Adrenal gland (tissue), 12 donors: ENCODE data around the gene OR51I2. TPM values are rescaled to one million over a fixed set of nuclear protein-coding genes. Genes with fewer than 3 reads are reported as not detected.

Experiments used
- DNase-seq, 7 donors: peaks; one replicate each; pipeline ENCODE4 v3.0.0-alpha.2; 2019 to 2020
- H3K27ac ChIP-seq, 5 donors: fragments of 200-600 bp; sonication (generic) in 4 of 5; 1 replicate in 3 of 5; 2 replicates in 2 of 5; pipeline versions ENCODE4 v1.5.1 to v1.8.0; 2016 to 2020; ENCODE audit warnings: mild to moderate bottlenecking in 1 of 5
- H3K27me3 ChIP-seq: fragments of 200-600 bp; 2 replicates; pipeline ENCODE4 v1.8.0; 2021
- H3K36me3 ChIP-seq, 2 donors: fragments of 200-600 bp; replicated peaks in 1 of 2; 1 replicate in 1 of 2; 2 replicates in 1 of 2; pipeline versions ENCODE4 v1.5.1 to v1.8.0; 2018 to 2022
- H3K4me1 ChIP-seq, 2 donors: fragments of 200-600 bp; replicated peaks in 1 of 2; 1 replicate in 1 of 2; 2 replicates in 1 of 2; pipeline versions ENCODE4 v1.5.1 to v1.8.0; 2018 to 2021
- H3K4me3 ChIP-seq, 4 donors: fragments of 200-600 bp; sonication (generic) in 3 of 4; one replicate each; pipeline ENCODE4 v1.5.1; 2016 to 2018
- H3K9me3 ChIP-seq, 3 donors: fragments of 200-600 bp; sonication (generic) in 1 of 3; replicated peaks in 1 of 3; 1 replicate in 2 of 3; 2 replicates in 1 of 3; pipeline versions ENCODE4 v1.5.1 to v1.8.0; 2016 to 2021
- POLR2A ChIP-seq, 2 donors: fragments of 450-650 bp; IDR thresholded peaks; one replicate each; pipeline ENCODE4 v1.6.1; 2017; ENCODE audit warnings: antibody characterized with exemption in 2 of 2, mild to moderate bottlenecking in 2 of 2, moderate library complexity in 1 of 2
- WGBS, 4 donors: extraction: QIAGEN DNeasy Blood & Tissue Kit in 2 of 4; methylation state at CpG; one replicate each; pipeline versions ENCODE4 v1.1.5 to v1.1.7; 2013 to 2017; 5-methylcytosine and 5-hydroxymethylcytosine counted together
- intact Hi-C, 2 donors: fragments of 100-400 bp; cut with DNase I; formaldehyde crosslinking; loops; one replicate each; pipeline versions ENCODE4 v1.14.1 to v1.15.0; 2022 to 2023
- polyA plus RNA-seq, 3 donors: library from polyadenylated mRNA; stranded (reverse); fragments of 200-250 nt in 2 of 3; fragments of 350-450 nt in 1 of 3; fragmentation: Illumina TruSeq in 1 of 3; extraction: RNeasy Lipid Tissue Mini Kit (QIAGEN cat#74804) in 1 of 3; gene quantifications; one replicate each; pipeline ENCODE4 v1.2.3, GENCODE V29; 2013 to 2014
- total RNA-seq, 9 donors: library from RNA; depleted of rRNA in 4 of 9; stranded (reverse); fragments of >200 nt in 4 of 9; fragments of 120-200 nt in 1 of 9; fragmentation: NEBNext Ultra II Directional in 1 of 9; extraction: Animal tissue kit (Norgen Biotek cat#: 25700) in 1 of 9; gene quantifications; one replicate each; pipeline versions ENCODE4 v1.1.0 to v1.2.4, GENCODE V29; 2013 to 2023
- TF ChIP-seq, protein P1 (sequence below), 6 experiments: fragments of 450-650 bp in 4 of 6; fragments of 200-600 bp in 2 of 6; sonication (generic) in 1 of 6; IDR thresholded peaks; 1 replicate in 5 of 6; 2 replicates in 1 of 6; pipeline versions ENCODE4 v1.5.1 to v1.8.0; 2016 to 2021; ENCODE audit warnings: antibody characterized with exemption in 6 of 6, mild to moderate bottlenecking in 2 of 6, moderate library complexity in 1 of 6
- donor health status: healthy with polysubstance abuse.
- donor health status: Bipolar disorder and iron deficiency.
- donor health status: DM: yes; HTN: yes; CAD: no.
- donor health status: DM: no; HTN: no; CAD: no.
- donor health status: DM: no; HTN: no; CAD: no.
- donor health status: DM: yes; HTN: yes; CAD: no.

OR51I2 gene
- total and polyA plus RNA-seq, 12 donors, result not detected

DNA sequence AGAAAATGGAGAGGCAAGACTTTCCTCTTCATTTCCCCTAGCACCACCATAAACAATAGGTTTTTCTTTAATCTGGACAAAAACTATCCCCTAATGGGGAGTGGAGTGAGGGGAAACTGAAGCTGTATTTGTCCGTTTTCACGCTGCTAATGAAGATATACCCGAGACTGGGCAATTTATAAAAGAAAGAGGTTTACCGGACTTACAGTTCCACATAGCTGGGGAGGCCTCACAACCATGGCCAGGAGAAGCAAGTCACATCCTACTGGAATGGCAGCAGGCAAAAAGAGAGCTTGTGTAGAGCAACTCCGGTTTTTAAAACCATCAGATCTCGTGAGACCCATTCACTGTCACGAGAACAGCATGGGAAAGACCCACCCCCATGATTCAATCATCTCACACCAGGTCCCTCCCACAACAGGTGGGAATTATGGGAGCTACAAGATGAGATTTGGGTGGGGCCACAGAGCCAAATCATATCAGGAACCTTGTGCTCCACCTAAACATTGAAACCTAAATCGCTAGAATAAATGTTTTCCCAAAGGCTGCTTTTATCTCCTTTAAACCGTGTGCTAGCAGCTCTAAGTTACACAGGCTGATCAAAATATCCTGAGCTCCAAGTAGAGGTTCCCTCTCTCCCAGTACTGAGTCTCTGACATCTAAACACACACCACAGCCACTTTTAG is 56.4 kb downstream of the OR51I2 start:
- H3K9me3 ChIP-seq, result no peaks in the 10 kb centered on the region
- no peaks in the 10 kb centered on the region for H3K36me3 ChIP-seq
- H3K4me1 ChIP-seq, result no peaks in the 10 kb centered on the region
- intact Hi-C loops, result no loop called here
- no peaks in the 10 kb centered on the region for H3K27me3 ChIP-seq
- WGBS, 4 donors, result 82 to 92% (median 88%) methylated on average over 9 of the region's 9 CpGs
- DNase-seq, result no peak
- H3K27ac ChIP-seq, result no peak overlapping the region
- no peak overlapping the region for H3K4me3 ChIP-seq
- TF ChIP-seq, protein P1, sequence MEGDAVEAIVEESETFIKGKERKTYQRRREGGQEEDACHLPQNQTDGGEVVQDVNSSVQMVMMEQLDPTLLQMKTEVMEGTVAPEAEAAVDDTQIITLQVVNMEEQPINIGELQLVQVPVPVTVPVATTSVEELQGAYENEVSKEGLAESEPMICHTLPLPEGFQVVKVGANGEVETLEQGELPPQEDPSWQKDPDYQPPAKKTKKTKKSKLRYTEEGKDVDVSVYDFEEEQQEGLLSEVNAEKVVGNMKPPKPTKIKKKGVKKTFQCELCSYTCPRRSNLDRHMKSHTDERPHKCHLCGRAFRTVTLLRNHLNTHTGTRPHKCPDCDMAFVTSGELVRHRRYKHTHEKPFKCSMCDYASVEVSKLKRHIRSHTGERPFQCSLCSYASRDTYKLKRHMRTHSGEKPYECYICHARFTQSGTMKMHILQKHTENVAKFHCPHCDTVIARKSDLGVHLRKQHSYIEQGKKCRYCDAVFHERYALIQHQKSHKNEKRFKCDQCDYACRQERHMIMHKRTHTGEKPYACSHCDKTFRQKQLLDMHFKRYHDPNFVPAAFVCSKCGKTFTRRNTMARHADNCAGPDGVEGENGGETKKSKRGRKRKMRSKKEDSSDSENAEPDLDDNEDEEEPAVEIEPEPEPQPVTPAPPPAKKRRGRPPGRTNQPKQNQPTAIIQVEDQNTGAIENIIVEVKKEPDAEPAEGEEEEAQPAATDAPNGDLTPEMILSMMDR (IDR thresholded peaks at IDR 0.05), result no peak
- TF ChIP-seq POLR2A (IDR thresholded peaks at IDR 0.05), result no peak

Other genes with a start within 250 kb of the OR51I2 start
- not detected for gene OR51V1, start 248.6 kb upstream of the OR51I2 start, total RNA-seq
- gene OR51V1, start 248.6 kb upstream of the OR51I2 start, polyA plus RNA-seq, result not detected
- 100 to 1,000 TPM in 2 of 9 donors, 10 to 100 TPM in 4, 1 to 10 TPM in 3; 1.1 to 794 (median 10.5) TPM for gene HBB, start 222.3 kb upstream of the OR51I2 start, total RNA-seq
- 10 to 100 TPM in 1 of 3 donors, 1 to 10 TPM in 2; 1.3 to 23.8 (median 8.0) TPM for gene HBB, start 222.3 kb upstream of the OR51I2 start, polyA plus RNA-seq
- 1 to 10 TPM in 1 of 9 donors, under 1 TPM in 2, not detected in 6; 0.53 to 2.1 (median 0.83) TPM for gene HBD, start 214.8 kb upstream of the OR51I2 start, total RNA-seq
- not detected for gene HBD, start 214.8 kb upstream of the OR51I2 start, polyA plus RNA-seq
- 10 to 100 TPM in 1 of 9 donors, 1 to 10 TPM in 2, not detected in 6; 3.6 to 22.7 (median 3.8) TPM for gene HBG1, start 199.5 kb upstream of the OR51I2 start, total RNA-seq
- not detected for gene HBG1, start 199.5 kb upstream of the OR51I2 start, polyA plus RNA-seq
- gene HBG2, start 194.5 kb upstream of the OR51I2 start, total RNA-seq, result 1,000 to 10,000 TPM in 1 of 9 donors, 10 to 100 TPM in 2, under 1 TPM in 1, not detected in 5; 0.78 to 9,973 (median 12.5) TPM
- gene HBG2, start 194.5 kb upstream of the OR51I2 start, polyA plus RNA-seq, result under 1 TPM in 1 of 3 donors, not detected in 2; 0.51 TPM
- 10 to 100 TPM in 1 of 9 donors, 1 to 10 TPM in 2, not detected in 6; 3.6 to 42.8 (median 3.7) TPM for gene HBE1, start 179.4 kb upstream of the OR51I2 start, total RNA-seq
- under 1 TPM in 2 of 3 donors, not detected in 1; 0.16 to 0.24 TPM for gene HBE1, start 179.4 kb upstream of the OR51I2 start, polyA plus RNA-seq
- under 1 TPM in 3 of 9 donors, not detected in 6; 0.28 to 0.78 (median 0.34) TPM for gene OR51B4, start 147.4 kb upstream of the OR51I2 start, total RNA-seq
- not detected for gene OR51B4, start 147.4 kb upstream of the OR51I2 start, polyA plus RNA-seq
- gene OR51B2, start 125.0 kb upstream of the OR51I2 start, total RNA-seq, result 1 to 10 TPM in 1 of 9 donors, under 1 TPM in 1, not detected in 7; 0.33 to 1.3 TPM
- gene OR51B2, start 125.0 kb upstream of the OR51I2 start, polyA plus RNA-seq, result not detected
- gene OR51B5, start 105.8 kb upstream of the OR51I2 start, total RNA-seq, result 1 to 10 TPM in 1 of 9 donors, under 1 TPM in 5, not detected in 3; 0.32 to 2.9 (median 0.53) TPM
- gene OR51B5, start 105.8 kb upstream of the OR51I2 start, polyA plus RNA-seq, result under 1 TPM in 2 of 3 donors, not detected in 1; 0.16 TPM
- not detected for gene OR51B6, start 97.8 kb upstream of the OR51I2 start, total RNA-seq
- not detected for gene OR51B6, start 97.8 kb upstream of the OR51I2 start, polyA plus RNA-seq
- gene OR51M1, start 65.5 kb upstream of the OR51I2 start, total RNA-seq, result not detected
- not detected for gene OR51M1, start 65.5 kb upstream of the OR51I2 start, polyA plus RNA-seq
- not detected for gene OR51Q1, start 27.2 kb upstream of the OR51I2 start, total RNA-seq
- not detected for gene OR51Q1, start 27.2 kb upstream of the OR51I2 start, polyA plus RNA-seq
- gene OR51I1, start 7.8 kb upstream of the OR51I2 start, total RNA-seq, result under 1 TPM in 3 of 9 donors, not detected in 6; 0.34 to 0.94 (median 0.61) TPM
- not detected for gene OR51I1, start 7.8 kb upstream of the OR51I2 start, polyA plus RNA-seq
- not detected for gene OR52D1, start 39.4 kb downstream of the OR51I2 start, total RNA-seq
- gene OR52D1, start 39.4 kb downstream of the OR51I2 start, polyA plus RNA-seq, result not detected
- gene UBQLN3, start 60.6 kb downstream of the OR51I2 start, total RNA-seq, result under 1 TPM in 6 of 9 donors, not detected in 3; 0.25 to 0.67 (median 0.48) TPM
- not detected for gene UBQLN3, start 60.6 kb downstream of the OR51I2 start, polyA plus RNA-seq
- 1 to 10 TPM in 3 of 9 donors, under 1 TPM in 5, not detected in 1; 0.29 to 1.4 (median 0.65) TPM for gene UBQLNL, start 67.4 kb downstream of the OR51I2 start, total RNA-seq
- gene UBQLNL, start 67.4 kb downstream of the OR51I2 start, polyA plus RNA-seq, result 1 to 10 TPM in 2 of 3 donors, under 1 TPM in 1; 0.26 to 1.1 (median 1.0) TPM
- 1 to 10 TPM in 2 of 9 donors, under 1 TPM in 2, not detected in 5; 0.22 to 1.6 (median 0.69) TPM for gene OR52H1, start 99.2 kb downstream of the OR51I2 start, total RNA-seq
- not detected for gene OR52H1, start 99.2 kb downstream of the OR51I2 start, polyA plus RNA-seq
- gene OR52B6, start 131.6 kb downstream of the OR51I2 start, total RNA-seq, result not detected
- gene OR52B6, start 131.6 kb downstream of the OR51I2 start, polyA plus RNA-seq, result not detected
- 10 to 100 TPM in 1 of 9 donors, 1 to 10 TPM in 8; 2.9 to 29.3 (median 5.3) TPM for gene TRIM6, start 147.3 kb downstream of the OR51I2 start, total RNA-seq
- gene TRIM6, start 147.3 kb downstream of the OR51I2 start, polyA plus RNA-seq, result 1 to 10 TPM; 2.3 to 6.0 (median 3.6) TPM
- 10 to 100 TPM in 7 of 9 donors, 1 to 10 TPM in 2; 5.9 to 22.1 (median 12.0) TPM for gene TRIM34, start 175.7 kb downstream of the OR51I2 start, total RNA-seq
- 10 to 100 TPM in 1 of 3 donors, 1 to 10 TPM in 2; 5.0 to 11.2 (median 7.6) TPM for gene TRIM34, start 175.7 kb downstream of the OR51I2 start, polyA plus RNA-seq
- 10 to 100 TPM; 23.1 to 36.4 (median 31.5) TPM for gene TRIM5, start 235.8 kb downstream of the OR51I2 start, total RNA-seq
- 10 to 100 TPM in 2 of 3 donors, 1 to 10 TPM in 1; 8.2 to 33.5 (median 12.6) TPM for gene TRIM5, start 235.8 kb downstream of the OR51I2 start, polyA plus RNA-seq
- 10 to 100 TPM in 8 of 9 donors, 1 to 10 TPM in 1; 5.1 to 71.8 (median 27.2) TPM for gene TRIM22, start 240.5 kb downstream of the OR51I2 start, total RNA-seq
- gene TRIM22, start 240.5 kb downstream of the OR51I2 start, polyA plus RNA-seq, result 10 to 100 TPM; 15.7 to 23.2 (median 18.0) TPM